ENCODE data around the gene SKA3. TPM values are rescaled to one million over a fixed set of nuclear protein-coding genes. Genes with fewer than 3 reads are reported as not detected.

Gene SKA3
- total RNA-seq, 1 donor from 2014 or later = 0.12 TPM

DNA sequence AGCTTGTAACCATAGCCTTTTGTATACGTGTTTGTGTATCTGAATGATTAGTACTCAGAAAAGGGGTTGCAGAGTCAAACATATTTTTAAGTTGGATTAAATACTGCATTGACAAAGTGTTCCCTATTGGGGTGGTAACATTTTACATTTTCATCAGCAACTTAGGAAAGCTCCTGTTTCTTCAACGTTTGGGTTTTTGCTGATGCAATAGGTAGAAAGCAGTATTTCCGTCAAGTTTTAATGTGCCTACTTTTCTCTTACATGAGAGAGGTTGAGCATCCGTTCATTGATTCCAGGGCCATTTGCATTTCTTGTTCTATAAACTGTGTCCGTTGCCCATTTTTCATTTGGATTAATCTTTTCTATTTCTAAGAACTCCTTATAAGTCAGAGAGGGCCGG, 56.2 kb downstream of the SKA3 start:
- ATAC-seq = no peak
- intact Hi-C loops (cut with micrococcal nuclease) = no loop called here
- DNase-seq = no peak

DNA sequence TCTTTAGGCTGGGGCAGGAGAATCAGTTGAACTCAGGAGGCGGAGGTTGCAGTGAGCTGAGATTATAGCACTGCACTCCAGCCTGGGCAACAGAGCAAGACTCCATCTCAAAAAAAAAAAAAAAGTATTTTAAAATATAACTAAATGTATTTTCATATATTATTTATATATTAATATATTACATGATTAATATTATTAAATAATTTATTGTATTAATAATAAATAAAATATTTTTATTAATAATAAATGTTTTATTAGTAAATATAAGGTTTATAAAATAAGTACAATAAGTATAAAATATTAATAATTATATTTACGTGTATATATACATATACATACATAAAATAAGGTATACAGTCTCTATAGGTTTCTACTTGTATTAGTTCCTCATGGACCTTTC, 56.8 kb downstream of the SKA3 start:
- intact Hi-C loops (cut with micrococcal nuclease) = no loop called here
- no peak for DNase-seq

DNA sequence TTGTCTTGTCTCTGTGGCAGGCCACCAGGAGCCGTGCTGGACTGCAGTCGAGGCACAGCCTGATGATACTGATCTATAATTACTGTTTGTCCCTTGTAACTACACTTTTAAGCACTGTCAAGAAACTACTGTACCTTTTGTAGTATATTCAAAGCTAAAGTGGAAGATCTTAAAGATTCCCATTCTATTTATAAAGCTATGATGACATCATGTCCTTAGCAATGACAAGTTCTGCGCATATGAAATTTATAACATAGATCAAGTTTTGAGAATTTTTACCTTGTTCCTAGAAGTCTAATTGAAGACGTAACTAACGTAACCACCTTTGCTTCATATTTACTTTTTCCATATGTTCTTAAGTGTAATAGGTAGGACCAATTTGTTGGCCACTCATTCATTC, 58.2 kb downstream of the SKA3 start:
- intact Hi-C loops (cut with micrococcal nuclease) = no loop called here
- no peak for DNase-seq

More for the DNA sequence above, 56.8 kb downstream of the SKA3 start:
- ATAC-seq = no peak

DNA sequence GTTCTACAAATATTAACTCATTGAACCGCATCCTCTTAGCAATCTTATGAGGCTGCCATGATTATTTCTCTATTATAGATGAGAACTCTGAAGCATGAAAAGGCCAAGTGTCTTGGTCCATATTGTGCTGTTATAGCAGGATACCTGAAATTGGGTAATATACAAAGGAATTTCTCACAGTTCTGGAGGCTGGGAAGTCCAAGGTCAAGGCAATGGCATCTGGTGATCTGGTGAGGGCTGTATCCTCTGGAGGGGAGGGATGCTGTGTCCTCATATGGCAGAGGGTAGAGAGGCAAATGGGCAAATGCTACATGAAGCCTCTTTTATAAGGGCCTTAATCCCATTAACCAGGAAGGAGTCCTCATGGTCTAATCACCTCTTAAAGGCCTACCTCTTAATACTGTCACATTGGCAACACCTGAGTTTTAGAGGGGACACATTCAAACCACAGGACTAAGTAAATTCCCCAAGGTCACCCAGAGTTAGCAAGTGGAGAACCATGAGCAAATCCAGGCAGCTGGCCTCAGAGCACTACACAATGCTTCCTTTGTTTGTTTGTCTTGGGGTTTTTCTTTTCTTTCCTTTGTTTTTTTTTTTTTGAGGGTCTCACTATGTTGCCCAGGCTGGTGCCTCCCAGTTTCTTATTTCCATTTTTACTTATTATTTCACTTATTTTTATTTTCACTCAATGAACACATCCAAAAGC, 59.1 kb downstream of the SKA3 start:
- DNase-seq = no peak
- intact Hi-C loops (cut with micrococcal nuclease) = no loop called here
- no peak for ATAC-seq

More for the DNA sequence above, 58.2 kb downstream of the SKA3 start:
- no peak for ATAC-seq

DNA sequence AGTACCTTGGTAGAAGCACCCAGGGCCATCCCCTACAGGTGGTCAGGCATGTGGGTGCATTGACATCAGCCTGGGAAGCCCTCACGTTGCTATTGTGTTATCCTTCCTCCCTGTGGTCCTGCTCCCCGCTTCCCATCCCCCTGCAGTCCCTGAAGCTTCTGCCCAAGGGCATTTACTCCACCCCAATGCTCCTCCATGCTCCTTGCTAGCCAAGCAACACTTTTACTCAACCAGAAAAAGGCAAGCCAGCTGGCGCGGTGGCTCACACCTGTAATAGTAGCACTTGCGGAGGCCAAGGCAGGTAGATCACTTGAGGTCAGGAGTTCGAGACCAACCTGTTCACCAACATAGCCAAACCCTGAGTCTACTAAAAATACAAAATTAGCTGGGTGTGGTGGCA, 60.2 kb downstream of the SKA3 start:
- intact Hi-C loops (cut with micrococcal nuclease) = no loop called here
- no peak for ATAC-seq

DNA sequence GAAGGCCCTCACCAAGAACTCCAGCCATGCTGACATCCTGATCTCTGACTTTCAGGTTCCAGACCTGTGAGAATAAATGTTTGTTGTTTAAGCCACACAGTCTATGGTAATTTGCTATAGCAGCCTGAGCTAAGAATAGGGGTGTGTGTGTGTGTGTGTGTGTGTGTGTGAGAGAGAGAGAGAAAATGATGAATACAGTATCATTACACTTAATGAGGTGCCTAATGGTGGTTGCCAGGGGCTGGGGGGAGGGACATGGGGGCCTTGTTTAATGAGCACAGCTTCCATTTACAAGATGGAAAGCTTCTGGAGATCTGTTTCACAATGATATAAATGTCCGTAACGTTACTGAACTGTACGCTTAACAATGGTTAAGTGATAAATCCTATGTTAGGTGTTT, 61.1 kb downstream of the SKA3 start:
- DNase-seq (no peak), ATAC-seq (no peak)
- intact Hi-C loops (cut with micrococcal nuclease) = no loop called here

More for the DNA sequence above, 60.2 kb downstream of the SKA3 start:
- no peak for DNase-seq

DNA sequence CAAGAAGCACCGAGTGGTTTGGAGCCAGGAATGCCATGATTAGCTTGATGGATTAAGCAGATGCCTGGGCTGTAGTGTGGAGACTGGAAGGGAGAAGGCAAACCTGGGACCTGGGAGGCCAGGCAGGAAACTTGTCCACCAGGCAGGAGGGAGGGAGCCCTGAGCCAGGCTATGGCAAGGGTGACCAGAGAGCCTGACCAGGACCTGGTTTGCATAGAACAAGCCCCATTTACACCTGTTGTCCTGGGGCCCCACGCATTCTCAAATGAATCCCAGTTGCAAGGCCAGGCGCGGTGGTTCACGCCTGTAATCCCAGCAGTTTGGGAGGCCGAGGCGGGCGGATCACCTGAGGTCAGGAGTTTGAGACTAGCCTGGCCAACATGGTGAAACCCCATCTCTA, 64.8 kb downstream of the SKA3 start:
- ATAC-seq (no peak), DNase-seq (no peak)
- intact Hi-C loops (cut with micrococcal nuclease) = no loop called here

DNA sequence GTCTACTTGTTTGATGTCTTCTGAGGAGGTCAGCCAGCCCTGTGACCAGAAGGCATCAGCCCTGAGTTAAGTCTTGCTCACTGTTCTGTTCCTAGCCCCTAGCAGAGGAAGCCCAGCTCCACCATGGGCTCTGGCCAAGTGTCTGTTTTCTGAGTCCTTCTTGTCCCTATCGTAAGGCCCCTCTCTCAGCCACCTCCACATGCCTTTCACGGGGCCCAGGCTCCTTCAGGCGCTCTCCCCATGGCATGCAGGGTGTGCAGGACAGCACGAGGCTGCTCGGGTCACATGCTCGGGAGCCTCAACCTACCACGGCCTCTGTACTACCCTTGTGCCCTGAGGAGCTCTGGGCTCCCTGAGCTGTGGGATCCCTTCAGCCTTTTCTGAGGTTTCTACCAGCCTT, 67.2 kb downstream of the SKA3 start:
- intact Hi-C loops (cut with micrococcal nuclease) = no loop called here
- DNase-seq = no peak
- ATAC-seq = no peak

DNA sequence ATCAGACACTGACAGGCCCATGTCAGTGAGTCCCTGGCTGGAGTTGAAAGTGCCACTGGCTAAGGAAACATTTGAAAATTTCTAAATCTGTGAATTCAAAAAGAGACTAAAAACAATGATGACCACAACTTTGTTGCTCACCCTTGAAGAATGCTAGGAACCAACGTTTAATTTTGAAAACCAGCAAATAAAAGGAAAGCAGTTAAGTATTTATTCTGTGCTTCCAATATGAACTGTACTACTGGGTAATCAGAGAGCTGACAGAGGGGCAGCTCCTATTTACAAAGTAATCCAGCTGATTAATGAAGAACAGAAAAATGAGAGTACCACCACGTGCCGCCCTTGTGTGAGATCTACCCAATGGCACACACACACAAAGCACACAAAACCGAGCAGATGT, 70.3 kb downstream of the SKA3 start:
- DNase-seq (no peak), ATAC-seq (no peak)
- intact Hi-C loops (cut with micrococcal nuclease) = no loop called here

DNA sequence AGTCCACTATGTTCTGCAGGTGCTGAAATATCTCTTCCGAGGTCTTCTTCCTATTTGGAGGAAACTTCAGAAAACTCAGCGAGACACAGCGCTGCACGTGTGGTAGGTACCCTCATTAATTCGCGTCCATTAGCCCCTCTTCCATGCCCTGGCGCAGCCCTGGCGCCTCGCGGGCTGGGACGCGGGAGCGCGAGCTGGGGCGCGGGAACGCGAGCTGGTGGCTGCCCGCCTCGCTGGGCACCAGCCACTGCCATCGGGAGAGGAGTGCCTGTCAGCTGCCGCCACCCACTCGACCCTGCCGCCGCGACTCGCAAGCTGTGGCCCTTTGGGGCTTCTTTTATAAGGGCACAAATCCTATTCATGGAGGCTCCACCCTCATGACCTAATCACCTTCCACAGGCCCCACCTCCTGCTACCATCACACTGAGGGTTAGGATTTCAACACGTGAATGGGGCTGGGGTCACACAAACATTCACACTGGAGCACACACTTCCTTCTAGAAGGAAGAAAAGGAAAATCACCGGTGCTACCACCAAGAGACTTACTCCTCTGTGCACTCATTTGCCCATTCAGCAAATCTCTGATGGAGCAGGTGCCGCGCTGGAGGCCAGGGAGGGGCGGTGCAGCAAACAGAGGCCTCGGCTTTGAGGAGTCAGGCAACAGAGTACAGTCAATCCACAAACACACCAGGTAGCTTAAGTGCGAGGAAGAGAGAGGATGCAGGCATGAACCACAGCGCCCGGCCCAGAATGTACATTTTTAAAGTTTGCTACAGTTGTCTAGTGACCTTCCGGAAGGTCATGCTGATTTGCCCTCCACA, 71.9 kb downstream of the SKA3 start:
- intact Hi-C loops (cut with micrococcal nuclease) = no loop called here
- no peak for DNase-seq

More for the DNA sequence above, 71.9 kb downstream of the SKA3 start:
- ATAC-seq = no peak

Other genes starting within 250 kb of the SKA3 start
- 25.1 TPM for gene LATS2, start 115.0 kb downstream of the SKA3 start, total RNA-seq
- 263 TPM for gene SAP18, start 36.4 kb downstream of the SKA3 start, total RNA-seq
- gene MRPL57, start 106 bp upstream of the SKA3 start, total RNA-seq = 23.7 TPM

All from left ventricle myocardium superior (tissue), 1 donor.